Smooth muscle cell (in vitro differentiated cells): ENCODE data around the gene RAB14. TPM values are rescaled to one million over a fixed set of nuclear protein-coding genes. Genes with fewer than 3 reads are reported as not detected.

Source experiments
- DNase-seq: peaks from one replicate; lab custom pipeline; 2025; ENCODE audit not compliant: unreplicated experiment; lab: John Stamatoyannopoulos, UW
- H2AFZ ChIP-seq: fragments of 200-600 bp; sonication (generic); 2 replicates; pipeline ENCODE4 v1.6.0; 2016; ENCODE audit warnings: antibody characterized with exemption, low read depth, mild to moderate bottlenecking
- H3F3A ChIP-seq: fragments of 200-600 bp; sonication (generic); 2 replicates; pipeline ENCODE4 v1.6.0; 2017; ENCODE audit warnings: antibody characterized with exemption, low read depth
- H3K27ac ChIP-seq: fragments of 200-600 bp; sonication (generic); 2 replicates; pipeline ENCODE4 v1.5.1; 2016; ENCODE audit warnings: low read depth, mild to moderate bottlenecking
- H3K27me3 ChIP-seq: fragments of 200-600 bp; sonication (generic); 2 replicates; pipeline ENCODE4 v1.6.1; 2016; ENCODE audit warnings: low read depth, mild to moderate bottlenecking
- H3K36me3 ChIP-seq: fragments of 200-600 bp; sonication (generic); 2 replicates; pipeline ENCODE4 v1.5.1; 2016; ENCODE audit warnings: low read depth
- H3K4me1 ChIP-seq: fragments of 200-600 bp; sonication (generic); 2 replicates; pipeline ENCODE4 v1.5.1; 2016; ENCODE audit warnings: low read depth
- H3K4me2 ChIP-seq: fragments of 200-600 bp; sonication (generic); 2 replicates; pipeline ENCODE4 v1.6.0; 2016; ENCODE audit warnings: mild to moderate bottlenecking
- H3K4me3 ChIP-seq: fragments of 200-600 bp; sonication (generic); 2 replicates; pipeline ENCODE4 v1.5.1; 2016; ENCODE audit warnings: mild to moderate bottlenecking
- H3K79me2 ChIP-seq: fragments of 200-600 bp; sonication (generic); 2 replicates; pipeline ENCODE4 v1.6.0; 2016; ENCODE audit warnings: low read depth, mild to moderate bottlenecking
- H3K9ac ChIP-seq: fragments of 200-600 bp; sonication (generic); 2 replicates; pipeline ENCODE4 v1.6.0; 2016; ENCODE audit warnings: low read depth
- H3K9me3 ChIP-seq: fragments of 200-600 bp; sonication (generic); replicated peaks from 2 replicates; pipeline ENCODE4 v1.5.1; 2016; ENCODE audit warnings: low read depth
- H4K20me1 ChIP-seq: fragments of 200-600 bp; sonication (generic); 2 replicates; pipeline ENCODE4 v1.6.0; 2016; ENCODE audit warnings: low read depth
- WGBS: methylation state at CpG from one replicate; pipeline ENCODE4 v1.1.7; 2016; ENCODE audit warnings: low lambda C conversion rate; 5-methylcytosine and 5-hydroxymethylcytosine counted together
- polyA plus RNA-seq: library from polyadenylated mRNA; unstranded; fragments of >200 nt; fragmentation: Nextera tagmentation; extraction: Ambion mirVana; gene quantifications from 2 replicates; pipeline ENCODE4 v1.2.1, GENCODE V29; 2016
- total RNA-seq: library from RNA; depleted of rRNA; stranded (reverse); fragments of >200 nt; gene quantifications from 2 replicates; pipeline ENCODE4 v1.2.3, GENCODE V29; 2014
- TF ChIP-seq, protein P1 (sequence below): fragments of 200-600 bp; sonication (generic); IDR thresholded peaks from 2 replicates; pipeline ENCODE4 v1.5.1; 2017; ENCODE audit warnings: borderline replicate concordance, mild to moderate bottlenecking, antibody characterized with exemption; ENCODE audit not compliant: insufficient read depth, poor library complexity, severe bottlenecking

The RAB14 gene
- total and polyA plus RNA-seq, 2 experiments from 2014 or later = 49.3 to 51.4 TPM

DNA sequence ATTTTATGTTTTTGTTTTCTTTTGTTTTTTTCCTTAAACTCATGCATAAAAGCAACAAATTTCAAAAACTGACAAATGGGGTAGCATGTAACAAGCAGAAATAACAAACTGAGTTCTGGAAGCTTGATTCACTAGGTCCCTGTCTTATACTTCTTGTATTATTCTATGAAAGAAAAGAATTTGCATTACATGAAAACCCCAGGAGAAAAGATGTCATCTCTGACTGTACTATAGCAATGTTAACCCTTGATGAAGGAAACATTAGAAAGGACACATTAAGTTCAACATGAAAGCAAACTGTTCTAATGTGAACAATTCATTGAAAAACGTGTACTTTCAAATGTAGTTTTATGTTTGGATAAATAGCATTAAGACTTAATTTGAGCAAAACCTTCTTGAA is 9.2 kb downstream of the RAB14 start:
- Histone ChIP-seq H3K4me1 (peaks cover 40% of the 10 kb centered on the region), H3K27ac (peak overlapping the region; percentile 51), H3K79me2 (peaks cover 100% of the 10 kb centered on the region), H3K9me3 (no peaks in the 10 kb centered on the region), H3K9ac (no peak overlapping the region), H3K4me2 (no peak overlapping the region), H4K20me1 (peaks cover 100% of the 10 kb centered on the region), H3K27me3 (no peaks in the 10 kb centered on the region), H3K4me3 (no peak overlapping the region), H3K36me3 (no peaks in the 10 kb centered on the region), H3F3A (peaks cover 3% of the 10 kb centered on the region), H2AFZ (no peak overlapping the region)
- TF ChIP-seq, protein P1, sequence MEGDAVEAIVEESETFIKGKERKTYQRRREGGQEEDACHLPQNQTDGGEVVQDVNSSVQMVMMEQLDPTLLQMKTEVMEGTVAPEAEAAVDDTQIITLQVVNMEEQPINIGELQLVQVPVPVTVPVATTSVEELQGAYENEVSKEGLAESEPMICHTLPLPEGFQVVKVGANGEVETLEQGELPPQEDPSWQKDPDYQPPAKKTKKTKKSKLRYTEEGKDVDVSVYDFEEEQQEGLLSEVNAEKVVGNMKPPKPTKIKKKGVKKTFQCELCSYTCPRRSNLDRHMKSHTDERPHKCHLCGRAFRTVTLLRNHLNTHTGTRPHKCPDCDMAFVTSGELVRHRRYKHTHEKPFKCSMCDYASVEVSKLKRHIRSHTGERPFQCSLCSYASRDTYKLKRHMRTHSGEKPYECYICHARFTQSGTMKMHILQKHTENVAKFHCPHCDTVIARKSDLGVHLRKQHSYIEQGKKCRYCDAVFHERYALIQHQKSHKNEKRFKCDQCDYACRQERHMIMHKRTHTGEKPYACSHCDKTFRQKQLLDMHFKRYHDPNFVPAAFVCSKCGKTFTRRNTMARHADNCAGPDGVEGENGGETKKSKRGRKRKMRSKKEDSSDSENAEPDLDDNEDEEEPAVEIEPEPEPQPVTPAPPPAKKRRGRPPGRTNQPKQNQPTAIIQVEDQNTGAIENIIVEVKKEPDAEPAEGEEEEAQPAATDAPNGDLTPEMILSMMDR = no peak
- DNase-seq = no peak
- 92% methylated on average over 1 of the region's 1 CpG for WGBS

DNA sequence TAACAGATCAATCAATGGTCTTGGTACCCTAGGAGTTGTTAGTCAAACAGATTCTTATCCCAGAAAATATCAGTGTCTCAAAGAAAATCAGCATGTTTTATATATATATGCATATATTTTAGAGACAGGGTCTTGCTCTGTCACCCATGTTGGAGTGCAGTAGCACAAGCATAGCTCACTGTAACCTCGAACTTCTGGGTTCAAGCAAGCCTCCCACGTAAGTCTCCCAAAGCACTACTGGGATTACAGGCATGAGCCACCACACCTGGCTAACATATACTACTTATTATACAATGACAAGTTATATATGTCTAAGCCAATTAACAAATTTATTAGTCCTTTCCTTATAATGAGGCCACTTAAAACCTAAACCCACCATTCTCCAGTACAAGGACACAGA is 10.4 kb downstream of the RAB14 start:
- Histone ChIP-seq H3K4me1 (peaks cover 32% of the 10 kb centered on the region), H3K27ac (peak overlapping the region; percentile 2), H3K4me3 (no peak overlapping the region), H3K9me3 (no peaks in the 10 kb centered on the region), H4K20me1 (peaks cover 100% of the 10 kb centered on the region), H3F3A (peaks cover 3% of the 10 kb centered on the region), H2AFZ (no peak overlapping the region), H3K27me3 (no peaks in the 10 kb centered on the region), H3K4me2 (peak overlapping the region; percentile 28), H3K79me2 (peaks cover 100% of the 10 kb centered on the region), H3K9ac (no peak overlapping the region), H3K36me3 (no peaks in the 10 kb centered on the region)
- DNase-seq = no peak
- 76% methylated on average over 2 of the region's 2 CpGs for WGBS
- TF ChIP-seq, protein P1 = no peak

DNA sequence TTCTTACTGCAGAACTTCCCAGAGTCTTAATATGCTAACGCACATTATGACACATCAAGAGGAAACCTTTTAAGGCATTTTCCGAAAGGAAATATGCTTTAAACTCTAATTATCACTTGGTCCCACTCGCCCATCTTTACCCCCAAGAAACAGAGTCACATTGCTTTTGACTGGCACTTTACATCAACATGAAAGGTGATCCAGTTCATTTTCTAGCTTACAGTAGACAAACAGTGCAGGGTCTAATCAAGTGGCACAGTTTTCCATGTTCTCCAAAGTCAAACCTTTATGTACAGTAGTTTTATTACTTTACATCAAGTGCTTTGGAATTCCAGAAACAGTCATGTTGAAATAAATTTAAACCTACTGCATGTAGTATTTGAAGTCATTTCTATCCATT is 12.0 kb downstream of the RAB14 start:
- Histone ChIP-seq H3K79me2 (peaks cover 100% of the 10 kb centered on the region), H3K27me3 (no peaks in the 10 kb centered on the region), H3K9ac (no peak overlapping the region), H3K4me3 (no peak overlapping the region), H3F3A (peaks cover 3% of the 10 kb centered on the region), H4K20me1 (peaks cover 100% of the 10 kb centered on the region), H3K27ac (no peak overlapping the region), H2AFZ (no peak overlapping the region), H3K36me3 (no peaks in the 10 kb centered on the region), H3K4me2 (no peak overlapping the region), H3K9me3 (no peaks in the 10 kb centered on the region), H3K4me1 (peaks cover 28% of the 10 kb centered on the region)
- TF ChIP-seq, protein P1 = no peak
- no peak for DNase-seq
- 85% methylated on average over 3 of the region's 3 CpGs for WGBS

DNA sequence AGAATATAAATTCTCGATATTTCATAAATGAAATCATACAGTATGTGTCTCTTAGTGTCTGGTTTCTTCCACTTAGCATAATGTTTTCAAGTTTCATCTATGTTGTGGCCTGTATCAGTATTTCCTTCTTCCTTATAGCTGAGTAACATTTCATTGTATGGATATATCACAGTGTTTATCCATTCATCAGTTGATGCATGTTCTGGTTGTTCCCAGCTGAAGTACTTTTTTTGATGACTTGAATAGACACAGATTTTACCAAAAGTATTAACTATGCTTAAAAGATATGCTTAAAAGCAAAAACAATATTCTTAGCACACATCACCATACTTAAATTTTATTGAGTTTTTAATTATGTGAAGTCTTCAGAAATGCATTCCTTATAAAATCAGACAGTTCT is 12.7 kb downstream of the RAB14 start:
- no peak overlapping the region for H3K4me2 ChIP-seq
- no peak overlapping the region for H2AFZ ChIP-seq
- DNase-seq = no peak
- H3K27ac ChIP-seq = no peak overlapping the region
- H3F3A ChIP-seq = peaks cover 3% of the 10 kb centered on the region
- H3K9ac ChIP-seq = no peak overlapping the region
- no peaks in the 10 kb centered on the region for H3K27me3 ChIP-seq
- H4K20me1 ChIP-seq = peaks cover 100% of the 10 kb centered on the region
- 100% methylated on average over 1 of the region's 1 CpG for WGBS
- H3K4me1 ChIP-seq = peaks cover 28% of the 10 kb centered on the region
- H3K79me2 ChIP-seq = peaks cover 95% of the 10 kb centered on the region
- TF ChIP-seq, protein P1 = no peak
- H3K4me3 ChIP-seq = no peak overlapping the region
- no peaks in the 10 kb centered on the region for H3K9me3 ChIP-seq
- no peaks in the 10 kb centered on the region for H3K36me3 ChIP-seq
